Mesothelial cell of epicardium (in vitro differentiated cells): ENCODE results near the gene GALNT13. TPM values are rescaled to one million over a fixed set of nuclear protein-coding genes. Genes with fewer than 3 reads are reported as not detected.

ENCODE experiments used
- DNase-seq, 2 experiments: peaks; one replicate each; pipeline ENCODE4 v3.0.0; 2021; ENCODE audit warnings: low spot score in 2 of 2; ENCODE audit not compliant: unreplicated experiment in 2 of 2
- H3K27ac Mint-ChIP-seq: 2 replicates; pipeline ENCODE4 v1.8.0; 2021; ENCODE audit warnings: mixed read lengths
- H3K27me3 Mint-ChIP-seq: 2 replicates; pipeline ENCODE4 v1.8.0; 2021; ENCODE audit warnings: low read depth, mixed read lengths
- H3K36me3 Mint-ChIP-seq: 2 replicates; pipeline ENCODE4 v1.8.0; 2021; ENCODE audit warnings: mixed read lengths
- H3K4me1 Mint-ChIP-seq: 2 replicates; pipeline ENCODE4 v1.8.0; 2021; ENCODE audit warnings: mixed read lengths
- H3K4me3 Mint-ChIP-seq: 2 replicates; pipeline ENCODE4 v1.8.0; 2021; ENCODE audit warnings: mild to moderate bottlenecking, moderate library complexity, mixed read lengths
- H3K9me3 Mint-ChIP-seq: 2 replicates; pipeline ENCODE4 v1.8.0; 2021; ENCODE audit warnings: mixed read lengths
- total RNA-seq: library from RNA; stranded (reverse); gene quantifications from 3 replicates; pipeline ENCODE4 v1.2.1, GENCODE V29; 2021
- TF ChIP-seq, protein P1 (sequence below): fragments of 200-600 bp; sonication (generic); IDR thresholded peaks from one replicate; pipeline ENCODE4 v1.5.0; 2021; ENCODE audit warnings: antibody characterized with exemption; ENCODE audit not compliant: unreplicated experiment

GALNT13 gene
- total RNA-seq, 1 donor from 2014 or later, result 15.8 TPM

DNA sequence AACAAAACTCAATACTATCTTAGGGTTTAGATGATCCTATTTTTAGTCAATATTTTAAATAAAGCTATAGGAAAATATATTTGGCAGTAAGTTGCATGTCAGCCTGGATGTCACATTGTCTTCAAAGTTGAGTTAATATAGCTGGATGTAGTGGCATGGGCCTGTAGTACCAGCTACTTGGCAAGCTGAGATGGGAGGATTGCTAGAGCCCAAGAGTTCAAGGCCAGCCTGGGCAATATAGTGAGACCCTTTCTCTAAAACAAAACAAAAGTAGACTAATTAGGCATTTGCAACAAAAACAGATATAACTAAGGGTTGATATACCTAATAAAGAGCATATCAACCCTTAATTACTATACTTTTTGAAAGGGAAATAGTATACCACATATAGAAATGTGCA lies 572.2 kb downstream of the GALNT13 start:
- no peak overlapping the region for H3K27ac Mint-ChIP-seq
- H3K9me3 Mint-ChIP-seq, result no peaks in the 10 kb centered on the region
- no peaks in the 10 kb centered on the region for H3K27me3 Mint-ChIP-seq
- DNase-seq, result no peak
- no peak overlapping the region for H3K4me3 Mint-ChIP-seq
- H3K4me1 Mint-ChIP-seq, result peaks cover 12% of the 10 kb centered on the region
- H3K36me3 Mint-ChIP-seq, result no peaks in the 10 kb centered on the region
- TF ChIP-seq, protein P1, sequence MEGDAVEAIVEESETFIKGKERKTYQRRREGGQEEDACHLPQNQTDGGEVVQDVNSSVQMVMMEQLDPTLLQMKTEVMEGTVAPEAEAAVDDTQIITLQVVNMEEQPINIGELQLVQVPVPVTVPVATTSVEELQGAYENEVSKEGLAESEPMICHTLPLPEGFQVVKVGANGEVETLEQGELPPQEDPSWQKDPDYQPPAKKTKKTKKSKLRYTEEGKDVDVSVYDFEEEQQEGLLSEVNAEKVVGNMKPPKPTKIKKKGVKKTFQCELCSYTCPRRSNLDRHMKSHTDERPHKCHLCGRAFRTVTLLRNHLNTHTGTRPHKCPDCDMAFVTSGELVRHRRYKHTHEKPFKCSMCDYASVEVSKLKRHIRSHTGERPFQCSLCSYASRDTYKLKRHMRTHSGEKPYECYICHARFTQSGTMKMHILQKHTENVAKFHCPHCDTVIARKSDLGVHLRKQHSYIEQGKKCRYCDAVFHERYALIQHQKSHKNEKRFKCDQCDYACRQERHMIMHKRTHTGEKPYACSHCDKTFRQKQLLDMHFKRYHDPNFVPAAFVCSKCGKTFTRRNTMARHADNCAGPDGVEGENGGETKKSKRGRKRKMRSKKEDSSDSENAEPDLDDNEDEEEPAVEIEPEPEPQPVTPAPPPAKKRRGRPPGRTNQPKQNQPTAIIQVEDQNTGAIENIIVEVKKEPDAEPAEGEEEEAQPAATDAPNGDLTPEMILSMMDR, result no peak

DNA sequence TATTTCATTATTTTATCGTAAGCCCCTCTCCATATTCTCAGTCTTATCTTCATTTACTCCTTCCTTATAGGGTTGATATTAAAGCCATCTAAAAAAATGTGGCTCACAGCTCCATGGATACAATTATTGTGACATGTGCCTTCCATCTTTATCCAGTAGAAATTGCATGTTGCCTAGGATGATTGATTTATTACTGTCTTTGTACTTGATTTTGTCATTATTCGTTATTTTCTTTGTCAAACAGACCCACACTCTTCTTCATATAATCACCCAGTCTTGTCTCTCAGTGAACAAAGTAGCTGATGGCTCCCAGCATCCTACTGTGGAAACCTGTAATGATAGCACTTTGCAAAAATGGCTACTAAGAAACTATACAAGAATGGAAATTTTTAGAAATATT lies 574.6 kb downstream of the GALNT13 start:
- no peak overlapping the region for H3K27ac Mint-ChIP-seq
- no peak overlapping the region for H3K4me3 Mint-ChIP-seq
- H3K4me1 Mint-ChIP-seq, result peaks cover 12% of the 10 kb centered on the region
- DNase-seq, result no peak
- TF ChIP-seq, protein P1, result no peak
- no peaks in the 10 kb centered on the region for H3K27me3 Mint-ChIP-seq
- H3K36me3 Mint-ChIP-seq, result no peaks in the 10 kb centered on the region
- no peaks in the 10 kb centered on the region for H3K9me3 Mint-ChIP-seq

DNA sequence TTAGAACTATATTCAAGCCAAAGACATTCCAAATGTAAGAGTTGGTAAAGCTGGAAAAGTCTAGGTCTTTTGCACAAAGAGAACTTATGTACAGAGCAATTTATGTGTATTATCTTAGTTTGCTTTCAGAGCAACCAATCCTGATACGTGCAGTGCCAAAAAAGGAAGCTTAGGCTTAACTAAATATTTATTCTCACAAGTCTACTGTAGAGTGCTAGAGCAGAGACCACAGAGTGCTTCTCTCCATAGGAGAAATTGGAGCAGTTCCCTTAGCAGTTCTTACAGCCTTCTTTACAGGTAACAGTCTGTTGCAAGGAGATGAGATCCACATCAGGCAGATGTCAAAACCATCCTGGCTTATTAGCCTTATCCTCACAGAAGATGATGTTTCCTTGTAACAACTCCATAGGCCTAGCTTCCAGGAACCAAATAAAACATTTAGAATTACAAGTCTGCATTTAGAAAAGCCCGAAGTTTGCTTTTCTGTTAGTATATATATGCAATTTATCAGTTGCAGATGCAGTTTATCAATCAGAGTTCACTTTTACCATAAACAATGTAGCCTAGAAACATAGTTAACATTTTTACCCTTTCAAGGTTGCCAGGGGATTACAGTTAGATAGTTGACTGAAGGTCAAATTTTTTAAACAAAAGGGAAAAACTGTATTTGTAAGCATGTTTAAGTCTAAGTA lies 576.2 kb downstream of the GALNT13 start:
- H3K9me3 Mint-ChIP-seq, result no peaks in the 10 kb centered on the region
- TF ChIP-seq, protein P1, result no peak
- no peaks in the 10 kb centered on the region for H3K36me3 Mint-ChIP-seq
- no peak overlapping the region for H3K4me3 Mint-ChIP-seq
- no peak overlapping the region for H3K27ac Mint-ChIP-seq
- no peaks in the 10 kb centered on the region for H3K27me3 Mint-ChIP-seq
- DNase-seq, result no peak
- H3K4me1 Mint-ChIP-seq, result peaks cover 12% of the 10 kb centered on the region

DNA sequence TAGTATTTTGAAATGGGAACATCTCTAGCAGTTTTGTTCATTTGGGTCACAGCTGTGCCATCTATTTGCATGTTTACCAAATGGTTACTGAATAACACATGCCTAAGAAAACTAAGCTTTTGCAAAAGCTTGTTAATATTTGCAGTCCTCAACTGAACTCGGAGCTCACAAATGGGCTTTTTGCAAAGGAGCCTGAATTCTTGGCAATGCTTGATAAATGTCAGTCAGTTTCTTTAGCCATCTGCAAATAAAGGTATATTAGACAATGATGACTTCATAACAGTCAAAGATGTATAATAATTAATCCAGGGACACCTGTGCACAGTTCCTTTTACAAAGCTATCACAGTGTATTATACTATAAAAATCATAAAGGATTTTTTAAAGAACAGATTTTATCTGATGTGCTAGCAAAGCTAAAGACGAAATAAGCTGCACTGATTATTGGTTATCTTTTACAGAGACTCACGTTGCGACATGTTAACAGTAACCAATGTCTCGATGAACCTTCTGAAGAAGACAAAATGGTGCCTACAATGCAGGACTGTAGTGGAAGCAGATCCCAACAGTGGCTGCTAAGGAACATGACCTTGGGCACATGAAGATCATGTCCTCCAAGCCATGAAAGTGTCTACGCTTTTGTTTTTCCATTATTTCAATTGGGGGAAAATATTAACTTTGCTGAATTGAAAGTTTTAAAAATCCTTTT lies 578.4 kb downstream of the GALNT13 start:
- H3K27me3 Mint-ChIP-seq, result no peaks in the 10 kb centered on the region
- H3K4me3 Mint-ChIP-seq, result no peak overlapping the region
- TF ChIP-seq, protein P1, result no peak
- H3K36me3 Mint-ChIP-seq, result no peaks in the 10 kb centered on the region
- DNase-seq, result no peak
- H3K27ac Mint-ChIP-seq, result no peak overlapping the region
- peaks cover 12% of the 10 kb centered on the region for H3K4me1 Mint-ChIP-seq
- no peaks in the 10 kb centered on the region for H3K9me3 Mint-ChIP-seq

DNA sequence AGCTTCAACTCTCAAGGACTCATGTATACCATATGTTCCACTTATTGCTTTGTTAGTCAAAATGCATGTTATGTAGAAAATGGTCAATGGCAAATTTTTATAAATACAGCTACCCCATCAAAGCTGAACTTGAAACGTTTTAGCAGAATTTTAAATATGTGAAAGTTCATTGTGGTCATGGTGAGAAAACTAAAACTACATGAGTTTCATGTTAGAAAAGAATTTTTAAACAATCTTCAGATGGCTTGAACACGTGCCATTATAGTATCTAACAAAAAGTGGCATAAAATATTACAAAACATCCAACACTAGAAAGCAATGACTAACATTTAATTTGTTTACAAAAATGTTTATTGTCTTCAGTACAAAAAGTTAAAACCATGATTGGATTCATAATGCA lies 580.7 kb downstream of the GALNT13 start:
- H3K27me3 Mint-ChIP-seq, result no peaks in the 10 kb centered on the region
- H3K4me1 Mint-ChIP-seq, result peaks cover 7% of the 10 kb centered on the region
- H3K9me3 Mint-ChIP-seq, result no peaks in the 10 kb centered on the region
- H3K4me3 Mint-ChIP-seq, result no peak overlapping the region
- TF ChIP-seq, protein P1, result no peak
- H3K27ac Mint-ChIP-seq, result no peak overlapping the region
- no peaks in the 10 kb centered on the region for H3K36me3 Mint-ChIP-seq
- DNase-seq, result no peak
